IPS DF 6.9 (cell line): ENCODE results near the gene CAPN5.

ENCODE experiments used
- DNase-seq: peaks from one replicate; pipeline ENCODE4 v3.0.0-alpha.2; 2013; ENCODE audit warnings: low read depth, low spot score
- H3K27ac ChIP-seq: one replicate; pipeline ENCODE4 v1.5.1; 2013; ENCODE audit warnings: low read length, control low read depth
- H3K27me3 ChIP-seq: 2 replicates; pipeline ENCODE4 v1.6.1; 2013; ENCODE audit warnings: mild to moderate bottlenecking, low read length; ENCODE audit not compliant: control insufficient read depth, insufficient read depth
- H3K36me3 ChIP-seq: 2 replicates; pipeline ENCODE4 v1.6.1; 2013; ENCODE audit warnings: low read length; ENCODE audit not compliant: control insufficient read depth, insufficient read depth
- H3K4me1 ChIP-seq: 2 replicates; pipeline ENCODE4 v1.6.1; 2013; ENCODE audit warnings: low read length; ENCODE audit not compliant: control insufficient read depth, insufficient read depth
- H3K4me3 ChIP-seq: 2 replicates; pipeline ENCODE4 v1.5.1; 2013; ENCODE audit warnings: mild to moderate bottlenecking, low read length
- H3K9me3 ChIP-seq: 2 replicates; pipeline ENCODE4 v1.6.1; 2013; ENCODE audit warnings: low read length, inconsistent platforms; ENCODE audit not compliant: control insufficient read depth, insufficient read depth
- WGBS: extraction: QIAGEN DNeasy Blood & Tissue Kit; methylation state at CpG from one replicate; pipeline ENCODE4 v1.1.7; 2013; ENCODE audit warnings: mixed read lengths, missing lambda C conversion rate; ENCODE audit not compliant: insufficient read length, insufficient coverage; 5-methylcytosine and 5-hydroxymethylcytosine counted together

CAPN5 gene

GRCh38 chr11:77109236-77110019 lies 42.7 kb downstream of the CAPN5 start:
- no peak for DNase-seq
- WGBS: no CpG with 5 or more reads among the region's 11 CpGs
- Histone ChIP-seq H3K4me1 (0 out of 2 replicates have a peak, but pooled peaks cover 1% of the 10 kb centered on the region), H3K4me3 (no peak overlapping the region), H3K36me3 (no peaks in the 10 kb centered on the region), H3K9me3 (no peaks in the 10 kb centered on the region), H3K27me3 (no peaks in the 10 kb centered on the region), H3K27ac (no peak overlapping the region)

DNA sequence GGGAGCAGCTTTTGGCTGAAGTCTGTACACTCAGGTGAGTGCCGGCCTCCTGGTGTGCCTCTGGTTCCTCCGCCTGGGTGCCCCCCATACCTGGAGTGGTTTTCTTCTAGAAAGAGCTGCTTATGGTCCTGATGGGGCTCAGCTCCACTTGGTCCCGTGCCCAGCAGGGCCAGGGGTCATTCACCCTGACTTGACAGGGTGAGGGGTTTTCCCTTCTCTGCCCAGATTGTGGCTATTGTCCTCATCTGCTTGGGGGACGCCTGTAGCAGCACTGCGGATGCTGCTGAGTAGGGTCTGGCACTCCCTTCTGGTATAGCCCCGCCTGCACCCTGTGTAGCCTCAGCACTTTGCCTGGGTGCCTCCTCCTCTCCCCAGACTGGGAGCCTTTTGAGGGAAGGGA lies 44.1 kb downstream of the CAPN5 start:
- DNase-seq: no peak
- no CpG with 5 or more reads among the region's 6 CpGs for WGBS
- Histone ChIP-seq H3K36me3 (no peaks in the 10 kb centered on the region), H3K9me3 (no peaks in the 10 kb centered on the region), H3K4me3 (no peak overlapping the region), H3K27me3 (no peaks in the 10 kb centered on the region), H3K4me1 (0 out of 2 replicates have a peak, but pooled peaks cover 1% of the 10 kb centered on the region), H3K27ac (no peak overlapping the region)

- Histone ChIP-seq H3K9me3 (no peaks in the 10 kb centered on the region), H3K4me1 (0 out of 2 replicates have a peak, but pooled peaks cover 1% of the 10 kb centered on the region), H3K27ac (no peak overlapping the region), H3K4me3 (no peak overlapping the region), H3K27me3 (no peaks in the 10 kb centered on the region), H3K36me3 (no peaks in the 10 kb centered on the region)
- no CpG with 5 or more reads among the region's 3 CpGs for WGBS
- DNase-seq: no peak
Measured at GRCh38 chr11:77111277-77111676, 44.5 kb downstream of the CAPN5 start.

DNA sequence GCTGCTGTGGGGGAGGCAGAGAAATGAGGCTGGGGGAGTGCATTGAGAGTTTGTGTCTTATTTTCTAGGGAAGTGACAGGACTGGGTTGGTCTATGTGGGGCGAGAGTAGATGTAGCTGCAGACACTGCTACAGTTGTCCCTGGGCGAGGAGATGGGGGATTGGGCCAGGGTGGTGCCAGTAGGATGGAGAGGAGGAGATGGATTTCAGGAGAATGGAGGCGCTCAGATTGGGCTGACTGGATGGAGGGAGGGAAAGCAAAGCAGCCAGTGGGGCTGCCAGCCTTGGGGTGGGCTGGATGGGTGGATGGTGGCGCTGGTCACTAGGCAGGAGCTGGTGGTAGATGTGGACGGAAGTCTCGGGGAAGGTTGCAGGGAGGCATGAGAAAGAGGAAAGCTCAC lies 45.2 kb downstream of the CAPN5 start:
- Histone ChIP-seq H3K27me3 (no peaks in the 10 kb centered on the region), H3K27ac (no peak overlapping the region), H3K4me3 (no peak overlapping the region), H3K9me3 (no peaks in the 10 kb centered on the region), H3K36me3 (no peaks in the 10 kb centered on the region), H3K4me1 (0 out of 2 replicates have a peak, but pooled peaks cover 1% of the 10 kb centered on the region)
- DNase-seq: no peak
- WGBS: no CpG with 5 or more reads among the region's 6 CpGs

DNA sequence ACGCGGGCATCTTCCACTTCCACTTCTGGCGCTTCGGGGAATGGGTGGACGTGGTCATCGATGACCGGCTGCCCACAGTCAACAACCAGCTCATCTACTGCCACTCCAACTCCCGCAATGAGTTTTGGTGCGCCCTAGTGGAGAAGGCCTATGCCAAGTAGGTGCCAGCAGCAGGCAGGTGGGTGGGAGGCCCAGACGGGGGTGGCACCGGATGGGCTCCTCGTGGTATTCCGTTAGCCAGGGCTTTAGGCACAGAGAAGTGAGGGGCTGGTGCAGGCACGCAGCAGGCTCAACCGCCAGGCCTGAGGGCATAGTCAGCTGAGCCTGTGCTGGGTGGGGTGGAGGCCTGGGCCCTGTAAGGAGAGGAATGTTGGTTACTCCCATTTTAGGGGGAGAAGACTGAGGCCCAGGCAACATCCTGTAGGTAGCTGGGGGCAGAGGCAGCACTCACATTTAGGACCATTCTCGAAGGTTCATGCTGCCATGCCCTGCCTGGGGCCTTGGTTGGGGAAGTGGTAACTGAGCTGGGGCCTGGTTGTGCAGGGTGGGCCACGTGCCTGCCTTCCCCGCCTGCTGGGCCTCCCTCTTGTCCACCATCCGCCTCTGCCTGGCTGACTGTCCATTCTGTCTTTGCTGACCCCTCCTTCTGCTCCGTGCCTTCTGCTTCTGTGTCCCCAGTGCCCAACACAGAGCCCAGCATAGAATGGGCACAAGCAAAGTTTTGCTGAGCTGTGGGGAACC lies 46.0 kb downstream of the CAPN5 start:
- DNase-seq: no peak
- Histone ChIP-seq H3K4me3 (no peak overlapping the region), H3K4me1 (0 out of 2 replicates have a peak, but pooled peaks cover 1% of the 10 kb centered on the region), H3K36me3 (no peaks in the 10 kb centered on the region), H3K27me3 (no peaks in the 10 kb centered on the region), H3K27ac (no peak overlapping the region), H3K9me3 (no peaks in the 10 kb centered on the region)
- no CpG with 5 or more reads among the region's 20 CpGs for WGBS

DNA sequence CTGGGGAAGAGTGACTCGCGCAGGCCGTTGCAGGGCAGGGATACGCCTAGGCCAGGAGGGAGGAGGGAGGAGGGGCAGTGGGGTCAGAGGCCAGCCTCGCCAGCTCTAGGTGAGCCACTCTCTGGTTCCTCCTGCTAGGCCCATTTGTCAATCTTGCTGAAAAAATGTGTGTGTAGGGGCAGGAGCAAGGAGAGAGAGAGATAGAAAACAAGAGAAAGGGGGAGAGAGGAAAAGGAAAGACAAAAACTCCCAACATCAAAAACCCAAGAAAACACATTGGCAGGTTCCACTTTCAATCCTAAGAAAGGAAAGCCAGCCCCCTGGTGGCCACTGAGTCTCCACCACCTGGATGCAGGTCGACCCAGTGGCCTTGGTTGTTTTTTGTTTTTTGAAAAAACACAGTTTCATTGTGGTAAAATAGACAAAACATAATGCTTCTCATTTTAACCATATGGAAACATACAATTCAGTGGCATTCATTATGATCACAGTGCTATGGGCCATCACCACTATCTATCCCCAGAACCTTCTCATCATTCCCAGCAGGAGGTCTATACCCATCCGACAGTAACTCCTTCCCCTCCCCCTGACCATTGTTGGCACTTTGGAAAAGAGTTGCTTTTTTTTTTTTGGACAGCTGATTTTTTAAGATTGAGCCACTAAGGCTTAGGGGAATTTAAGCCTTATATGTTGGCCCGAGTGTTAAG lies 46.8 kb downstream of the CAPN5 start:
- Histone ChIP-seq H3K36me3 (no peaks in the 10 kb centered on the region), H3K4me1 (0 out of 2 replicates have a peak, but pooled peaks cover 1% of the 10 kb centered on the region), H3K27ac (no peak overlapping the region), H3K9me3 (no peaks in the 10 kb centered on the region), H3K27me3 (no peaks in the 10 kb centered on the region), H3K4me3 (no peak overlapping the region)
- peak; percentile 11 for DNase-seq
- WGBS: no CpG with 5 or more reads among the region's 8 CpGs

- Histone ChIP-seq H3K27me3 (no peaks in the 10 kb centered on the region), H3K36me3 (no peaks in the 10 kb centered on the region), H3K4me3 (no peak overlapping the region), H3K4me1 (0 out of 2 replicates have a peak, but pooled peaks cover 1% of the 10 kb centered on the region), H3K27ac (no peak overlapping the region), H3K9me3 (no peaks in the 10 kb centered on the region)
- DNase-seq: no peak
- WGBS: no CpG with 5 or more reads among the region's 13 CpGs
Measured at GRCh38 chr11:77114089-77114463, 47.3 kb downstream of the CAPN5 start.

GRCh38 chr11:77115181-77115611 lies 48.4 kb downstream of the CAPN5 start:
- WGBS: no CpG with 5 or more reads among the region's 16 CpGs
- Histone ChIP-seq H3K9me3 (no peaks in the 10 kb centered on the region), H3K4me1 (0 out of 2 replicates have a peak, but pooled peaks cover 1% of the 10 kb centered on the region), H3K27me3 (no peaks in the 10 kb centered on the region), H3K4me3 (no peak overlapping the region), H3K36me3 (no peaks in the 10 kb centered on the region), H3K27ac (no peak overlapping the region)
- DNase-seq: peak; percentile 9

DNA sequence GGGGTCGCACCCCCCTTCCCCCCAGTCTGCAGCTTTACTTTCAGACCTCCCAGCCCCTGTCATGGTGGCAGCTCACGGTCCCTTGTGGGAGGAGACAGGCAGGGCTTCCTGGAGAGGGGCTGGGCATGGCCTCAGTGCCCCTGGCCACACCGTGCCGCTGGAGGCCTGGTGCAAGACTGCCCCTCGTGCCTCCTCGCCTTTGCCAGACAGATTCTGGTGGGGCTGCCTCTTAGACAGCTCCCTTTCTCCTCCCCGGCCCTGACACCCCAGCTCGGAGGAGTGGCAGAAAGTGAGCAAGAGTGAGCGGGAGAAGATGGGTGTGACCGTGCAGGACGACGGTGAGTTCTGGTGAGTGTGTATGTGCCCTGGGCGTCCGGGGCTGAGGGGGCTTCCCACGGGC lies 49.2 kb downstream of the CAPN5 start:
- no CpG with 5 or more reads among the region's 15 CpGs for WGBS
- no peaks in the 10 kb centered on the region for H3K27me3 ChIP-seq
- no peak overlapping the region for H3K27ac ChIP-seq
- DNase-seq: no peak
- 0 out of 2 replicates have a peak, but pooled peaks cover 1% of the 10 kb centered on the region for H3K4me1 ChIP-seq
- 0 out of 2 replicates have a peak, but pooled peaks cover 4% of the 10 kb centered on the region for H3K36me3 ChIP-seq
- no peaks in the 10 kb centered on the region for H3K9me3 ChIP-seq
- H3K4me3 ChIP-seq: no peak overlapping the region

DNA sequence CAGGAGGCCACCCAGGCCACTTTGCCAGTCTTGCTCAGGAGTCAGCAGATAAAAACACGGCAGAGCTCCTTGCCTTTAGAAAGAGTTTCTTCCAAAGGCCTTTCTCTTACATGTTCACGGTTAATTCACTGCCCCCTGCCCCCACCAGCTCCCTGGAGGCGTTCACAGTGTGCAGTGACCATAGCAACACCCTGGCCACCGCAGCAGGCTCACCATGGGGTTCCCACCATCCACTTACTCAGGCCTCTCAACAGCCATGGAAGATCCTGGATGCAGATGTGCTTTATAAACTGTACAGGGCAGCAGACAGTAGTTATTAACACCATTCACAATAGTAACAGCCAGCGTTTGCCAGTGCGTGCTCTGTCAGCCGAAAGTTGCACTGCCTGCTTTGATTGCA lies 50.7 kb downstream of the CAPN5 start:
- H3K36me3 ChIP-seq: 0 out of 2 replicates have a peak, but pooled peaks cover 4% of the 10 kb centered on the region
- no peaks in the 10 kb centered on the region for H3K27me3 ChIP-seq
- H3K27ac ChIP-seq: no peak overlapping the region
- no peaks in the 10 kb centered on the region for H3K9me3 ChIP-seq
- WGBS: no CpG with 5 or more reads among the region's 7 CpGs
- 0 out of 2 replicates have a peak, but pooled peaks cover 1% of the 10 kb centered on the region for H3K4me1 ChIP-seq
- DNase-seq: no peak
- no peak overlapping the region for H3K4me3 ChIP-seq
